A673 (cell line): ENCODE data around the gene TSPAN3.

Experiments used
- CTCF ChIP-seq: fragments of 300-800, 200-600 bp; sonication (generic); conservative IDR thresholded peaks from 2 replicates; pipeline ENCODE4 v1.5.1; 2017; ENCODE audit warnings: low read depth, mild to moderate bottlenecking, antibody characterized with exemption, low read length, moderate library complexity, mixed read lengths
- EZH2 ChIP-seq: fragments of 200-600 bp; sonication (generic); IDR thresholded peaks from 2 replicates; pipeline ENCODE4 v1.6.1; 2017; ENCODE audit warnings: borderline replicate concordance, low read depth, mild to moderate bottlenecking, mixed read lengths, antibody characterized with exemption, low read length; ENCODE audit not compliant: poor library complexity, severe bottlenecking

DNA sequence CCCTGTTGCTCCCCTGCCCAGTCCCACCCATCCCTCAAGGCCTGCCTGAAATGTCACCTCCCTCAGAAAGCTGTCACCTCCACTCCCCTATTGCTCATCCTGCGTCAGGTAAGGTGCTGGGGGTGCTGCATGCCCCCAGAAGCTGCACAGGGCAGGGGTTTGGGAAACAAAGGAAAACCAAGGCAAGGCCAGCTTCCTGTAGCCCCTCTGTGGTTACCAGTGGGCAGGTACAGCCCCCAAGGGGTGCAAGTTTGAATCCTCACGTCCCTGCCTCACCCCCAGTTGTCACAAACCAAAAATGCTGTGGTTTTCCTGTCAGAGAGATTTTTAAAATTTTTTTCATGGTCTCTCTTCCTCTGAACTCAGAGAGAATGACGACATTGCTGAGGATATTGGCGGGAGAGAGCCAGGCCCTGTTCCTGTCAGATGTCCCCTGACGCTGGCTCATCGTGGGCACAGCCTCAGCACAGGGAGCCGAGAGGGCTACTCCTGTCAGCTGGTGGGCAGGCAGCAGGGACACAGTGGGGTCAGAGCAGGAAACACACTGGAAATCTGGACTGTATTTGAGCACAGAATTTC lies 49.0 kb downstream of the TSPAN3 start:
- TF ChIP-seq CTCF (no peak), EZH2 (no peak)
